ENCODE results near the gene SCAMP2. TPM values are rescaled to one million over a fixed set of nuclear protein-coding genes. Genes with fewer than 3 reads are reported as not detected.

SCAMP2 gene
- total and polyA plus RNA-seq, 2 of the 13 experiments (the other 11 are each of a cell fraction or from before 2014, with no cell fraction given): 34.8 to 121 TPM

GRCh38 chr15:74854453-74855022 lies 18.6 kb downstream of the SCAMP2 start:
- no peak for FAIRE-seq
- intact Hi-C loops (cut with micrococcal nuclease; ENCODE audit: unreplicated experiment): no loop called here
- H3K9me3 ChIP-seq (ENCODE audit: low read length): no peaks in the 10 kb centered on the region
- H3K9ac ChIP-seq (ENCODE audit: insufficient read depth, low read depth, low read length): no peak overlapping the region
- WGBS (ENCODE audit: low lambda C conversion rate): over 99% methylated on average over 11 of the region's 13 CpGs
- H4K20me1 ChIP-seq (ENCODE audit: insufficient read depth, low read length): 0 out of 2 replicates have a peak, but pooled peaks cover 3% of the 10 kb centered on the region
- H3K4me2 ChIP-seq (ENCODE audit: low read depth, low read length): no peak overlapping the region
- BruUV-seq (replicated peaks): no TSS peak
- H3K27me3 ChIP-seq (ENCODE audit: control insufficient read depth in 1 of 2, insufficient read depth in 2 of 2, low read length in 2 of 2): no peaks in the 10 kb centered on the region
- no peak overlapping the region for H3K27ac ChIP-seq (ENCODE audit: extremely low read length, insufficient read depth, low read length)
- ATAC-seq: no peak
- in situ Hi-C loops (cut with HindIII; ENCODE audit: extremely low pct_ligation_motif_present, low pct_unique_long_range_greater_than_20kb): no loop called here
- no peak for DNase-seq (ENCODE audit: low spot score)
- TF ChIP-seq, protein P1, sequence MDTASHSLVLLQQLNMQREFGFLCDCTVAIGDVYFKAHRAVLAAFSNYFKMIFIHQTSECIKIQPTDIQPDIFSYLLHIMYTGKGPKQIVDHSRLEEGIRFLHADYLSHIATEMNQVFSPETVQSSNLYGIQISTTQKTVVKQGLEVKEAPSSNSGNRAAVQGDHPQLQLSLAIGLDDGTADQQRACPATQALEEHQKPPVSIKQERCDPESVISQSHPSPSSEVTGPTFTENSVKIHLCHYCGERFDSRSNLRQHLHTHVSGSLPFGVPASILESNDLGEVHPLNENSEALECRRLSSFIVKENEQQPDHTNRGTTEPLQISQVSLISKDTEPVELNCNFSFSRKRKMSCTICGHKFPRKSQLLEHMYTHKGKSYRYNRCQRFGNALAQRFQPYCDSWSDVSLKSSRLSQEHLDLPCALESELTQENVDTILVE (CRISPR knock-in tag; IDR thresholded peaks at IDR 0.05): no peak
- TF ChIP-seq, protein P2, sequence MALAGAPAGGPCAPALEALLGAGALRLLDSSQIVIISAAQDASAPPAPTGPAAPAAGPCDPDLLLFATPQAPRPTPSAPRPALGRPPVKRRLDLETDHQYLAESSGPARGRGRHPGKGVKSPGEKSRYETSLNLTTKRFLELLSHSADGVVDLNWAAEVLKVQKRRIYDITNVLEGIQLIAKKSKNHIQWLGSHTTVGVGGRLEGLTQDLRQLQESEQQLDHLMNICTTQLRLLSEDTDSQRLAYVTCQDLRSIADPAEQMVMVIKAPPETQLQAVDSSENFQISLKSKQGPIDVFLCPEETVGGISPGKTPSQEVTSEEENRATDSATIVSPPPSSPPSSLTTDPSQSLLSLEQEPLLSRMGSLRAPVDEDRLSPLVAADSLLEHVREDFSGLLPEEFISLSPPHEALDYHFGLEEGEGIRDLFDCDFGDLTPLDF (CRISPR knock-in tag; IDR thresholded peaks at IDR 0.05): no peak
- TF ChIP-seq ZNF562 (CRISPR knock-in tag; IDR thresholded peaks at IDR 0.05; ENCODE audit: borderline replicate concordance) (no peak), MATR3 (CRISPR knock-in tag; IDR thresholded peaks at IDR 0.05) (no peak), ZBTB8A (CRISPR knock-in tag; IDR thresholded peaks at IDR 0.05; ENCODE audit: borderline replicate concordance, low read depth) (no peak), ZBTB3 (CRISPR knock-in tag; IDR thresholded peaks at IDR 0.05; ENCODE audit: borderline replicate concordance, low read depth) (no peak), MAFF (IDR thresholded peaks at IDR 0.05; ENCODE audit: low read depth, low read length) (no peak), SRSF4 (IDR thresholded peaks at IDR 0.05; ENCODE audit: low read depth, low read length, poor library complexity, severe bottlenecking) (no peak)
- ChIA-PET CTCF (ENCODE audit: low intra/inter-chr PET ratio, low total read pairs) (no interaction called here), POLR2A (no interaction called here)
- H3K4me3 ChIP-seq (replicated peaks in 1 of 3; ENCODE audit: insufficient read depth in 1 of 3, low read depth in 2 of 3, low read length in 3 of 3): no peak overlapping the region
- H3K4me1 ChIP-seq (ENCODE audit: insufficient read depth, low read length): peaks cover 31% of the 10 kb centered on the region
- peaks cover 12% of the 10 kb centered on the region for H3K79me2 ChIP-seq (ENCODE audit: insufficient read depth, low read length)
- H2AFZ ChIP-seq (ENCODE audit: low read length): no peak overlapping the region
- H3K36me3 ChIP-seq (replicated peaks in 1 of 2; ENCODE audit: control insufficient read depth in 1 of 2, insufficient read depth in 2 of 2, low read length in 2 of 2): peaks cover 22 to 50% of the 10 kb centered on the region in 2 experiments; a peak in 4 of 5 replicates

Data from HepG2 (cell line).